Measurements from ENCODE around the gene MFAP1.
"Not testable (repeated sequence)": the region's sequence is repeated elsewhere in the genome, so short reads cannot be mapped to it uniquely, and the experiment has no call there.

The MFAP1 gene

DNA sequence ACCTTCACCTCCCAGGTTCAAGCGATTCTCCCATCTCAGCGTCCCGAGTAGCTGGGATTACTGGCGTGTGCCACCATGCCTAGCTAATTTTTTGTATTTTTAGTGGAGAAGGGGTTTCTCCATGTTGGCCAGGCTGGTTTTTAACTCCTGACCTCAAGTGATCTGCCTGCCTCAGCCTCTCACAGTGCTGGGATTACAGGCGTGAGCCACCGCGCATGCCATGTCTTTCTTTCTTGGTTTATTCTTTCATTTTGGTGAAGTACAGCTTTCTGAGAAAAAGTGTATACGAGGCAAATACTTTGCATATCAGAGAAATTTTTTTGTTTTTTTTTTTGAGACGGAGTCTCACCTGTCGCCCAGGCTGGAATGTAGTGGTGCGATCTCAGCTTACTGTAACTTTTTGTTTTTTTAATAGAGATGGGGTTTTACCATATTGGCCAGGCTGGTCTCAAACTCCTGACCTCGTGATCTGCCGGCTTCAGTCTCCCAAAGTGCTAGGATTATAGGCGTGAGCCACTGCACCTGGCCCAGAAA, 7.1 kb upstream of the MFAP1 start:
- H3K36me3 Mint-ChIP-seq (ENCODE audit: low read depth); H3K4me3 Mint-ChIP-seq; intact Hi-C loops (cut with micrococcal nuclease); H3K27ac Mint-ChIP-seq; H3K27me3 Mint-ChIP-seq; H3K9me3 Mint-ChIP-seq: not testable (repeated sequence)
- peaks cover 23% of the 10 kb centered on the region for H3K4me1 Mint-ChIP-seq (ENCODE audit: low read depth)

DNA sequence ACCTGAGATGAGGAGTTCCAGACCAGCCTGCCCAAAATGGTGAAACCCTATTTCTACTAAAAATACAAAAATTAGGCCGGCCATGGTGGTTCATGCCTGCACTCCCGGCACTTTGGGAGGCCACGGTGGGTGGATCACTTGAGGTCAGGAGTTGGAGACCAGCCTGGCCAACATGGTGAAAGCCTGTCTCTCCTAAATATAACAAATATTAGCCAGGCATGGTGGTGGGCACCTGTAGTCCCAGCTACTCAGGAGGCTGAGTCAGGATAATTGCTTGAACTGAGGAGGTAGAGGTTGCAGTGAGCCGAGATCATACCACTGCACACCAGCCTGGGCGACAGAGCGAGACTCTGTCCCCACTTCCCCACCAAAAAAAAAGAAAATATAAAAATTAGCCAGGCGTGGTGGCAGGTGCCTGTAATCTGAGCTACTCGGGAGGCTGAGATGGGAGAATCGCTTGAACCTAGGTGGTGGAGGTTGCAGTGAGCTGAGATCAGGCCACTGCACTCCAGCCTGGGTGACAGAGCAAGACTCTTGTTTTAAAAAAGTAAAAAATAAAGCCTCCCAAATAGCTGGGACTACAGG, 6.3 kb upstream of the MFAP1 start:
- H3K27me3 Mint-ChIP-seq; H3K27ac Mint-ChIP-seq; H3K9me3 Mint-ChIP-seq; H3K36me3 Mint-ChIP-seq (ENCODE audit: low read depth); intact Hi-C loops (cut with micrococcal nuclease); H3K4me3 Mint-ChIP-seq: not testable (repeated sequence)
- peaks cover 23% of the 10 kb centered on the region for H3K4me1 Mint-ChIP-seq (ENCODE audit: low read depth)

DNA sequence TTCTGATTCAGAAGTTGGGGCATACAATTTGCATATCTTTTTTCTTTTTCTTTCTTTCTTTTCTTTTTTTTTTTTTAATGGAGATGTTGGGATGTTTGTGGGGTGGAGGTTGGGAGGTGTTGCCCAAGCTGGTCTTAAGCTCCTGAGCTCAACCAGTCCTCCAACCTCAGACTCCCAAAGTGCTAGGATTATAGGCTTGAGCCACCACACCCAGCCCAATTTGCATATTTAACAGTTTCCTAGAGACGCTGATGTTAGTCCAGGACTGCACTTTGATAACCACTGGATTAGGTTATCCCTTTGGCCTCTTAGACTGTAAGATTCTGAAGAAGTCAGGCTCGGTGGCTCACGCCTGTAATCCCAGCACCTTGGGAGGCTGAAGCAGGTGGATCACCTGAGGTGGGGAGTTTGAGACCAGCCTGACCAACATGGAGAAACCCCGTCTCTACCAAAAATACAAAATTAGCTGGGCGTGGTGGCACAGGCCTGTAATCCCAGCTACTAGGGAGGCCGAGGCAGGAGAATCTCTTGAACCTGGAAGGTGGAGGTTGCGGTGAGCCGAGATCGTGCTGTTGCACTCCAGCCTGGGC, 5.6 kb upstream of the MFAP1 start:
- H3K36me3 Mint-ChIP-seq (ENCODE audit: low read depth); H3K4me3 Mint-ChIP-seq; H3K27ac Mint-ChIP-seq; H3K9me3 Mint-ChIP-seq; H3K27me3 Mint-ChIP-seq: not testable (repeated sequence)
- peaks cover 23% of the 10 kb centered on the region for H3K4me1 Mint-ChIP-seq (ENCODE audit: low read depth)
- intact Hi-C loops (cut with micrococcal nuclease): loop anchor here (10.0 kb wide), 1 partner anchor 55 kb away; the partner anchor contains the start of gene ELL3

DNA sequence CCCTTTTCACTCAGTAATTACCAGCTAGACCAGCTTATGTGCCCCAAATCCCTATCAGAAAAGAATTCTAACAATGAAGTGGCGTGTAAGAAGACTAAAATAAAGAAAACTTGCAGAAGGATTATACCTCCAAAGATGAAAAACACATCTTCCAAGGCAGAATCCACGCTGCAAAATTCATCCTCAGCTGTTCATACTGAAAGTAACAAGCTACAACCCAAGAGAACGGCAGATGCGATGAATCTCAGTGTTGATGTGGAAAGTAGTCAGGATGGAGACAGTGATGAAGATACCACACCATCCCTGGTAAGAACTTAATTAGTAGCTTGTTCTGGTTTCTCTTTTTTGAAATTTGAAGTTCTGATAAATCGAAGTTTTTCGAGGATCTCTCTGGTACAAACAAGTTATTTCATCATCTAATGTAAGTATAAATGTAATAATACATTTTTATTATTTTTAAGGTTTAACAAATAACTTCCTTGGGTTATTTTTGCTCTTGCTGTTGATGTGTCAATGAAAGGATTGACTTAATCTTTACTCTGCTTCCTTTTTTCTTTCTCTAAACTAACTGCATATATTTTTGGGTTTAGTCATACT, 3.7 kb upstream of the MFAP1 start:
- peaks cover 32% of the 10 kb centered on the region for H3K4me1 Mint-ChIP-seq (ENCODE audit: low read depth)
- intact Hi-C loops (cut with micrococcal nuclease): loop anchor here (10.0 kb wide), 1 partner anchor 53 kb away; the partner anchor contains the start of gene ELL3
- H3K27me3 Mint-ChIP-seq: no peaks in the 10 kb centered on the region
- H3K36me3 Mint-ChIP-seq (ENCODE audit: low read depth): peaks cover 7% of the 10 kb centered on the region
- H3K9me3 Mint-ChIP-seq: no peaks in the 10 kb centered on the region
- H3K4me3 Mint-ChIP-seq: no peak overlapping the region
- H3K27ac Mint-ChIP-seq: no peak overlapping the region

DNA sequence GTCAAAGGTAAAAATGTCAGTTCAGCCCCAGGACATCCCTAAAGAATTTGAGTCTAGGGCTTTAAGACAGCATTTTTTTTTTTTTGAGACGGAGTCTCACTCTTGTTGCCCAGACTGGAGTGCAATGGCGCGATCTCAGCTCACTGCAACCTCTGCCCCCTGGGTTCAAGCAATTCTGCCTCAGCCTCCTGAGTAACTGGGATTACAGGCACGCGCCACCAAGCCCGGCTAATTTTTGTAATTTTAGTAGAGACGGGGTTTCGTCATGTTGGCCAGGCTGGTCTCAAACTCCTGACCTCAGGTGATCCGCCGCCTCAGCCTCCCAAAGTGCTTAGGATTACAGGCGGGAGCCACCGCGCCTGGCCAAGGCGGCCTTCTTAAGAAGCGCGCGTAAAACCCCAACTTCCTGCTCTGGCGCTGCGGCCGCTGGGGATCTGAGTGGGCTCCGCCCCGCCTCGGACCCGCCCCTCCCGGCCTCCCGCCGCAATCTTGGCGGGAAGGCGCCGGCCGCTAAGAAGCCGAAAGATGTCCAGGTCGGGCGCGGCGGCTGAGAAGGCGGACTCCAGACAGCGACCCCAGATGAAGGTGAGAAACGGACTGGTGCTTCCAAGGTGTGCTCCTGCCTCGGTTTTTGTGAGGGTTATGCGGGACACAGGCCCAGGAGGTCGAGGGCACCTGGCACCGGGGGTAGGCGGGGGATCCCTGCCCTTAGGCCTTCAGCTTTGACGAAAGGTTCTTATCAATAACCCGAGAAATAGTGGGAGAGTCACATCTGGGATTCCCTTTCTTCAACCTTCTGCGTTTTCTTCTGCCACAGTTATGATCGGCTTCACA, 2.2 kb upstream of the MFAP1 start, which contains the start of gene WDR76:
Gene WDR76 (plus strand): TSS at position 495 of the 834 bp plus-strand sequence. CDS start 31 bp downstream, at position 526.
- peaks cover 44% of the 10 kb centered on the region for H3K4me1 Mint-ChIP-seq (ENCODE audit: low read depth)
- no peaks in the 10 kb centered on the region for H3K27me3 Mint-ChIP-seq
- peak within 1 kb of the TSS; percentile 81 for H3K27ac Mint-ChIP-seq
- intact Hi-C loops (cut with micrococcal nuclease): loop anchor here (10.0 kb wide), 1 partner anchor 52 kb away; the partner anchor contains the start of gene ELL3
- H3K36me3 Mint-ChIP-seq (ENCODE audit: low read depth): peaks cover 10% of the 10 kb centered on the region
- no peaks in the 10 kb centered on the region for H3K9me3 Mint-ChIP-seq
- peak within 1 kb of the TSS; percentile 83 for H3K4me3 Mint-ChIP-seq

DNA sequence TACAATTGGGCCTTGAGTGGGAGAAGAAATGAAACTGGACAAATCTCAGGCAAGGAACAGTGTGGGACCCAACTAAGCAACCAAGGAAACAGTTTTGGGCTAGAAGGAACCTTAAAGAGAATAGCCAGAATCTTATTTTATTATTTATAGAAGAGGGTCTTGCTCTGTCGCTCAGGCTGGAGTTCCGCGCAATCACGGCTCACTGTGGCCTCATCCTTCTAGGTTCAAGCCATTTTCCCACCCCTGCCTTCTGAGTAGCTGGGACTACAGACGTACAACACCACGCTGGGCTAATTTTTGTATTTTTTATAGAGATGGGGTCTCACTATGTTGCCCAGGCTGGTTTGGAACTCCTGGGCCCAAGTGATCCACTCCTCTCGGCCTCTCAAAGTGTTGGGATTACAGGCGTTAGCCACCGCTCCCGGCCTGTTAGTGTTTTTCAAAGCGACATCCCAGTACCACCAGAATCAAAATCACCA, 1.6 kb upstream of the MFAP1 start:
- H3K4me3 Mint-ChIP-seq: no peak overlapping the region
- peaks cover 51% of the 10 kb centered on the region for H3K4me1 Mint-ChIP-seq (ENCODE audit: low read depth)
- H3K36me3 Mint-ChIP-seq (ENCODE audit: low read depth): peaks cover 16% of the 10 kb centered on the region
- intact Hi-C loops (cut with micrococcal nuclease): loop anchor here (10.0 kb wide), 1 partner anchor 51 kb away; the partner anchor contains the start of gene ELL3
- H3K27me3 Mint-ChIP-seq: no peaks in the 10 kb centered on the region
- no peaks in the 10 kb centered on the region for H3K9me3 Mint-ChIP-seq
- peak overlapping the region; percentile 81 for H3K27ac Mint-ChIP-seq

DNA sequence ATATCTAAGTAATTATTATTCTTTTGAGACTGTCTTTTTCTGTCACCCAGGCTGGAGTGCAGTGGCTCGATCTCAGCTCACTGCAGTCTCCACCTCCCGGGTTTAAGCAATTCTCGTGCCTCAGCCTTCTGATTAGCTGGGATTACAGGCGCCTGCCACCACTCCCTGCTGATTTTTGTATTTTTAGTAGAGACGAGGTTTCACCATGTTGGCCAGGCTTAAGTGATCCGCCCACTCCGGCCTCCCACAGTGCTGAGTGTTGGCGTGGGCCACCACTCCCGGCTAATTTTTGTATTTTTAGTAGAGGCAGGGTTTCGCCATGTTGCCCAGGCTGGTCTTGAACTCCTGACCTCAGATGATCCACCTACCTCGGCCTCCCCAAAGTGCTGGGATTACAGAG, 815 bp upstream of the MFAP1 start:
- H3K4me3 Mint-ChIP-seq, H3K27ac Mint-ChIP-seq, H3K27me3 Mint-ChIP-seq, H3K9me3 Mint-ChIP-seq: not testable (repeated sequence)
- intact Hi-C loops (cut with micrococcal nuclease): loop anchor here (10.0 kb wide), 1 partner anchor 51 kb away; the partner anchor contains the start of gene ELL3
- H3K36me3 Mint-ChIP-seq (ENCODE audit: low read depth): peaks cover 18% of the 10 kb centered on the region
- H3K4me1 Mint-ChIP-seq (ENCODE audit: low read depth): peaks cover 52% of the 10 kb centered on the region

DNA sequence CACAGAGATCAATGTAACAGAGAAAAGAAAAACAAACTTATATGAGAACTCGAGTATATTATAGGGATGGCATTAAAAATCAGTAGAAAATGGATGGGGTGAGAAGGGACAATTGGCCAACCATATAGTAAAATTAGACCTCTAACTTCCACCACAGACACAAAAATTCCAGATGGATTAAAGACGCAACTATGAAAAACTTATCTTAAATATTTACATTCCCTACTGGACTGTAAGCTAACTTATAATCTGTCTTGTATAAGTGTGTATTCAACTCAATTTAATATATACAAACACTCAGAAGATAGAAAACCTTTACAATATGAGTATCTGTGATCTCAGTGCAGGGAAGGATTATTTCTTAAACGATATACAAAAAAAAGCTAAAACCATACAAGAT, 3.0 kb downstream of the MFAP1 start:
- Mint-ChIP-seq H3K36me3 (ENCODE audit: low read depth) (peaks cover 51% of the 10 kb centered on the region), H3K4me3 (no peak overlapping the region), H3K27ac (peak overlapping the region; percentile 53), H3K9me3 (no peaks in the 10 kb centered on the region), H3K4me1 (ENCODE audit: low read depth) (peaks cover 33% of the 10 kb centered on the region), H3K27me3 (no peaks in the 10 kb centered on the region)
- intact Hi-C loops (cut with micrococcal nuclease): loop anchor here (10.0 kb wide), 1 partner anchor 47 kb away; the partner anchor contains the start of gene ELL3

DNA sequence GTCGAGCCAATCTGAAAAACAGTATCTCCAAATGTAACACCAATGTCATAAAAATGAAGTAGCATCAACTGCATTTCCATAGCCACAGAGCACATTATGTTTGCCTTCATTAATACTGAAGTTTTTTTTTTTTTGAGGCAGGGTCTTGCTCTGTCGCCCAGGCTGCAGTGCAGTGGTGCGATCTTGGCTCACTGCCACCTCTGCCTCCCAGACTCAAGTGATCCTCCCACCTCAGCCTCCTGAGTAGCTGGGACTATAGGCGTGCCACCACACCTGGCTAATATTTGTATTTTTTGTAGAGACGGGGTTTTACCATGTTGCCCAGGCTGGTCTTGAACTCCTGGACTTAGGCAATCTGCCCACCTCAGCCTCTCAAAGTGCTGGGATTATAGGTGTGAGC, 9.4 kb downstream of the MFAP1 start:
- H3K36me3 Mint-ChIP-seq (ENCODE audit: low read depth): peaks cover 94% of the 10 kb centered on the region
- intact Hi-C loops (cut with micrococcal nuclease): not testable (repeated sequence)

DNA sequence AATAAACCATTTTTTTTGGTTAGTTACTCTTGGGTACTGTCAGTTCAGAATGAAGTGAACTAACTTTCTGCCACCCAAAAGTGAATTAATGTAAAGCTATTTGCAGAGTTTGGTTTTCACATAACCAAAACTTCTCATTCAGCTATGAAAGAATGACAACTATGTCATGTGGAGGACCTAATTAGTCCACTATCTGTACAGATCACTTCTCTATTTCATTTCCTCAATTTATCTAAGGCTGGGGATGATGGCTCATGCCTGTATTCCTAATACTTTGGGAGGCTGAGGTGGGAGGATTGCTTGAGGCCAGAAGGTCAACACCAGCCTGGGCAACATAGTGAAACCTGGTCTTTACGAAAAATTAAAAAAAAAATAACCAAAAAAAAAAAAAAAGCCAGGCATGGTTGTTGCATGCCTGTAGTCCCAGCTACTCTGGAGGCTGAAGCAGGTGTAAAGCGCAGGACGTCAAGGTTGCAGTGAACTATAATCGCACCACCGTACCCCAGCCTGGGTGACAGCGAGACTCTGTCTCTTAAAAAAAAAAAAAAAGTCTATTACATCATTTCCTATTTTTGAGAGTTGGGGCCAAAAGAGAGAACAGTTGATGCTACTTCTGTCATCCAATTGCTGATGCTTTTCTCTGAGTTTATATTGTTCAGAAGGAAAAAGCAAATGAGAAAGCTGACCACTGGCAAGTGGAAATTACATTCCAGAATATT, 15.4 kb downstream of the MFAP1 start:
- Mint-ChIP-seq H3K4me3 (no peak overlapping the region), H3K27me3 (no peaks in the 10 kb centered on the region), H3K36me3 (ENCODE audit: low read depth) (peaks cover 91% of the 10 kb centered on the region), H3K9me3 (no peaks in the 10 kb centered on the region), H3K27ac (no peak overlapping the region), H3K4me1 (ENCODE audit: low read depth) (peaks cover 6% of the 10 kb centered on the region)
- intact Hi-C loops (cut with micrococcal nuclease): no loop called here

More for the DNA sequence above, 9.4 kb downstream of the MFAP1 start:
- H3K27me3 Mint-ChIP-seq; H3K9me3 Mint-ChIP-seq; H3K27ac Mint-ChIP-seq; H3K4me1 Mint-ChIP-seq (ENCODE audit: low read depth); H3K4me3 Mint-ChIP-seq: not testable (repeated sequence)

DNA sequence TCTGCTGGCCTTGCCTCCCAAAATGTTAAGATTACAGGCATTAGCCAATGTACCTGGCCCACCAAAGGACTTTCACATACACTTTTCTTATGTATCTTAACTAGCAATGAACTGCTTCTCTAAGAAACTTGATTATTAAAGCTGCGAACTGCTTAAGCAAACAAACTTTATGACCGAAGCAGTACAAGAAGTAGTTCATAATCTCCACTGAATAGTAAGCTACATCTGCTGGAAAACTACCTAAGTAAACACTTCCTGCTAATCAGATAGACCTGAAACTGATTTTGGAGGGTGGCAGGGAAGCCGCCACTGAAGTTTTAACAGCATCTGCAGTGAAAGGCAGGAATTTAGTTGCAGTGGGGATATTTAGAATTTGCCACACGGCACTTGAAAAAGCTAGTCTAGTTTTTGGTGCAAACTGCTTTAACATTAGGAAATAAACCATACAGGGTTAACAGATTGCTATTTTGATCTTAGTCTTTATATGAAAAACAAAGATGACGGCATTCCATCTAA, 16.0 kb downstream of the MFAP1 start:
- Mint-ChIP-seq H3K27me3 (no peaks in the 10 kb centered on the region), H3K9me3 (no peaks in the 10 kb centered on the region), H3K4me1 (ENCODE audit: low read depth) (peaks cover 6% of the 10 kb centered on the region), H3K36me3 (ENCODE audit: low read depth) (peaks cover 91% of the 10 kb centered on the region), H3K4me3 (no peak overlapping the region), H3K27ac (no peak overlapping the region)
- intact Hi-C loops (cut with micrococcal nuclease): no loop called here

DNA sequence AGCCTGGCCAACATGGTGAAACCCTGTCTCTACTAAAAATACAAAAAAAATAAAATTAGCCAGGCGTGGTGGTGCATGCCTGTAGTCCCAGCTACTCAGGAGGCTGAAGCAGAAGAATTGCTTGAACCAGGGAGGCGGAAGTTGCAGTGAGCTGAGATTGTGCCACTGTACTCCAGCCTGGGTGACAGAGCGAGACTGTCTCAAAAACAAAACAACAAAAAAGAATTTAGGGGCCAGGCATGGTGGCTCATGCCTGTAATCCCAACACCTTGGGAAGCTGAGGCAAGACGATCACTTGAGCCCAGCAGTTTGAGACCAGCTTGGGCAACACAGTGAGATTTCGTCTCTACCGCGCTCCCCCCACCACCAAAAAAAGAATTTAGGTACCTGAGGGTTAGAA, 21.8 kb downstream of the MFAP1 start:
- Mint-ChIP-seq H3K4me1 (ENCODE audit: low read depth) (peaks cover 35% of the 10 kb centered on the region), H3K36me3 (ENCODE audit: low read depth) (peaks cover 97% of the 10 kb centered on the region)
- H3K27me3 Mint-ChIP-seq; H3K9me3 Mint-ChIP-seq; H3K27ac Mint-ChIP-seq; intact Hi-C loops (cut with micrococcal nuclease); H3K4me3 Mint-ChIP-seq: not testable (repeated sequence)

Measured in dendritic cell treated with granulocyte-macrophage colony-stimulating factor and Interleukin-4, amounts not matched to agents 40 ng/mL and 50 ng/mL, for 4 days (primary cell).